ENCODE data around the gene ZNF417.
"Not testable (repeated sequence)": the region's sequence is repeated elsewhere in the genome, so short reads cannot be mapped to it uniquely, and the experiment has no call there.

The ZNF417 gene

GRCh38 chr19:57886046-57886445, 30.3 kb downstream of the ZNF417 start:
- no peak for DNase-seq
- peaks cover 20% of the 10 kb centered on the region for H3K4me1 Mint-ChIP-seq
- peaks cover 5% of the 10 kb centered on the region for H3K27me3 Mint-ChIP-seq (ENCODE audit: low read depth, poor library complexity)
- no peak overlapping the region for H3K27ac Mint-ChIP-seq
- peak overlapping the region; percentile 56 for H3K4me3 Mint-ChIP-seq
- H3K36me3 Mint-ChIP-seq (ENCODE audit: low read depth) = peaks cover 80% of the 10 kb centered on the region
- H3K9me3 Mint-ChIP-seq = peaks cover 84% of the 10 kb centered on the region
- TF ChIP-seq CTCF (IDR thresholded peaks at IDR 0.05) = no peak

GRCh38 chr19:57873883-57874799, 42.3 kb downstream of the ZNF417 start:
- not testable (repeated sequence) for H3K4me1 Mint-ChIP-seq; H3K27me3 Mint-ChIP-seq (ENCODE audit: low read depth, poor library complexity); DNase-seq; H3K4me3 Mint-ChIP-seq; H3K27ac Mint-ChIP-seq
- H3K36me3 Mint-ChIP-seq (ENCODE audit: low read depth) = peaks cover 98% of the 10 kb centered on the region
- peaks cover 96% of the 10 kb centered on the region for H3K9me3 Mint-ChIP-seq

- Mint-ChIP-seq H3K36me3 (ENCODE audit: low read depth) (peaks cover 99% of the 10 kb centered on the region), H3K27me3 (ENCODE audit: low read depth, poor library complexity) (peaks cover 9% of the 10 kb centered on the region), H3K4me1 (no peaks in the 10 kb centered on the region), H3K9me3 (peaks cover 97% of the 10 kb centered on the region), H3K27ac (no peak overlapping the region), H3K4me3 (no peak overlapping the region)
- no peak for TF ChIP-seq CTCF (IDR thresholded peaks at IDR 0.05)
- no peak for DNase-seq
Observed at GRCh38 chr19:57872450-57872849, 43.9 kb downstream of the ZNF417 start.

GRCh38 chr19:57870225-57870624, 46.2 kb downstream of the ZNF417 start:
- peaks cover 97% of the 10 kb centered on the region for H3K9me3 Mint-ChIP-seq
- no peak overlapping the region for H3K27ac Mint-ChIP-seq
- peaks cover 99% of the 10 kb centered on the region for H3K36me3 Mint-ChIP-seq (ENCODE audit: low read depth)
- DNase-seq = no peak
- H3K27me3 Mint-ChIP-seq (ENCODE audit: low read depth, poor library complexity) = peaks cover 9% of the 10 kb centered on the region
- no peaks in the 10 kb centered on the region for H3K4me1 Mint-ChIP-seq
- TF ChIP-seq CTCF (IDR thresholded peaks at IDR 0.05) = no peak
- H3K4me3 Mint-ChIP-seq = no peak overlapping the region

GRCh38 chr19:57869655-57870054, 46.7 kb downstream of the ZNF417 start:
- DNase-seq; H3K27me3 Mint-ChIP-seq (ENCODE audit: low read depth, poor library complexity); H3K27ac Mint-ChIP-seq; H3K4me3 Mint-ChIP-seq; H3K4me1 Mint-ChIP-seq: not testable (repeated sequence)
- Mint-ChIP-seq H3K9me3 (peaks cover 97% of the 10 kb centered on the region), H3K36me3 (ENCODE audit: low read depth) (peaks cover 99% of the 10 kb centered on the region)

- peaks cover 94% of the 10 kb centered on the region for H3K9me3 Mint-ChIP-seq
Observed at GRCh38 chr19:57867868-57868492, 48.4 kb downstream of the ZNF417 start.

More at GRCh38 chr19:57867868-57868492, 48.4 kb downstream of the ZNF417 start:
- peaks cover 9% of the 10 kb centered on the region for H3K27me3 Mint-ChIP-seq (ENCODE audit: low read depth, poor library complexity)
- H3K27ac Mint-ChIP-seq = peak overlapping the region; percentile 25
- H3K4me3 Mint-ChIP-seq = no peak overlapping the region
- H3K4me1 Mint-ChIP-seq = no peaks in the 10 kb centered on the region
- H3K36me3 Mint-ChIP-seq (ENCODE audit: low read depth) = peaks cover 97% of the 10 kb centered on the region
- no peak for TF ChIP-seq CTCF (IDR thresholded peaks at IDR 0.05)
- no peak for DNase-seq
